Bronchial smooth muscle cell (primary cell): ENCODE data around the gene HMGN4. TPM values are rescaled to one million over a fixed set of nuclear protein-coding genes. Genes with fewer than 3 reads are reported as not detected.

ENCODE experiments used
- total RNA-seq: library from RNA; depleted of rRNA; stranded (reverse); fragments of >200 nt; gene quantifications from 2 replicates; pipeline ENCODE4 v1.2.1, GENCODE V29; 2014

The HMGN4 gene
- total RNA-seq, result 64.7 and 68.7 TPM in 2 replicates

GRCh38 chr6:26537846-26538571 is at the start of gene HMGN4:
HMGN4 (plus strand) TSS chr6:26538366; CDS start chr6:26545207, 6,841 bp downstream.

GRCh38 chr6:26500102-26500501 is 38.1 kb upstream of the HMGN4 start, which contains the start of gene BTN1A1:
BTN1A1 (plus strand) TSS chr6:26500303; CDS start chr6:26501287, 984 bp downstream.

Other genes with a start within 250 kb of the HMGN4 start
- gene BTN3A2, start 173.2 kb upstream of the HMGN4 start, total RNA-seq, result 20.0 and 55.2 TPM in 2 replicates
- 10.3 and 12.3 TPM in 2 replicates for gene BTN2A2, start 155.3 kb upstream of the HMGN4 start, total RNA-seq
- 22.2 and 38.7 TPM in 2 replicates for gene BTN3A1, start 136.1 kb upstream of the HMGN4 start, total RNA-seq
- 25.1 and 41.9 TPM in 2 replicates for gene BTN3A3, start 97.9 kb upstream of the HMGN4 start, total RNA-seq
- gene BTN2A1, start 80.4 kb upstream of the HMGN4 start, total RNA-seq, result 8.7 and 9.6 TPM in 2 replicates
- gene BTN1A1, start 38.1 kb upstream of the HMGN4 start, total RNA-seq, result under 0.01 TPM in 1 of 2 replicates, not detected in the other
- gene ABT1, start 58.6 kb downstream of the HMGN4 start, total RNA-seq, result 11.8 and 12.0 TPM in 2 replicates
- gene ZNF322, start 121.4 kb downstream of the HMGN4 start, total RNA-seq, result 9.0 and 11.3 TPM in 2 replicates